ENCODE measurements around the gene SLC13A3.

SLC13A3 gene

GRCh38 chr20:46555370-46555956, 95.8 kb downstream of the SLC13A3 start:
- no peak for DNase-seq (ENCODE audit: low spot score)

GRCh38 chr20:46554828-46555227, 96.4 kb downstream of the SLC13A3 start:
- no peak for DNase-seq (ENCODE audit: low spot score)

GRCh38 chr20:46553926-46554325, 97.3 kb downstream of the SLC13A3 start:
- no peak for DNase-seq (ENCODE audit: low spot score)

DNA sequence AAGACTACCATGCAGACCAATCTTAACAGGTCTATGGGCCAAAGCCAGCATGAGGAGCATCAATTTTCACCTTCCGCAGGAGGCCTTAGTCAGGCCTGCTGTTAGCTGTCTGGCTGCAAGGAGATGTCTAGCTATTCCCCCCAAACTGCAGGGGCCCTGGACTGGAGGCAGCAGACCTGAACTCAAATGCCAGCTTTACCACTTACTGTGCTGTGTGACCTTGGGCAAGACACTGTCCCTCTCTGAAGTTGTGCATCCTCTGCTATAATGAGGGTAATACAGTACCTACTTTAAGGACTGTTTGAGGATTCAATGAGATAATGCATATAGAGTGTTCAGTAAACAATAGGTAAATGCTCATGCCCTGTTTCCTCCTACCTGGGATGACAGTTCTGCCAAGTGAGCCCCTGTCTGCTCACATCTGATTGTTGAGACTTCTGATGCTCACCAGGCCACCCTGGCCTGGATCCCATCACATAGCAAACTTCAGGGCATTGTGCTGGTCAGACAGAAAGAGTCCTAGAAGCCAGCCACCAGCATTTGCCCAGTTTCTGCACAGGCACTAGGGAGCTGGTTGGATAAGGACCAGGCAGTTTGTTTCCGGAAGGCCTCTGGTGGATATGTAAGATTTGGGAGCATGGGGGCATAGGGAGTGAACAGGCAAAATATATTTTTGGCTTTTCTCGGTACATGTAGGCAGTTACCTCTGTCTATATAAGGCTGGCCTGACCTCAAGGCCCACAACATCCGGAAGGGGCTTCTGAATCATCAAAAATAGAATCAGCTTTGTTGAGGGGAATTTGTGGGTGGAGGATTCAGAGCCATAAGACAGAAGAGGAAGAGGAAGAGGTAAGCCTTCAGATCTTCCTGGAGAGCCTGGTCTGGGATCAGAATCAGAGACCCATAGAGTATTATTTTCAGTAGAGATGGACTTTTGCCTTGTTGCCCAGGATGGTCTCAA, 98.5 kb downstream of the SLC13A3 start:
- DNase-seq (ENCODE audit: low spot score), result no peak

DNA sequence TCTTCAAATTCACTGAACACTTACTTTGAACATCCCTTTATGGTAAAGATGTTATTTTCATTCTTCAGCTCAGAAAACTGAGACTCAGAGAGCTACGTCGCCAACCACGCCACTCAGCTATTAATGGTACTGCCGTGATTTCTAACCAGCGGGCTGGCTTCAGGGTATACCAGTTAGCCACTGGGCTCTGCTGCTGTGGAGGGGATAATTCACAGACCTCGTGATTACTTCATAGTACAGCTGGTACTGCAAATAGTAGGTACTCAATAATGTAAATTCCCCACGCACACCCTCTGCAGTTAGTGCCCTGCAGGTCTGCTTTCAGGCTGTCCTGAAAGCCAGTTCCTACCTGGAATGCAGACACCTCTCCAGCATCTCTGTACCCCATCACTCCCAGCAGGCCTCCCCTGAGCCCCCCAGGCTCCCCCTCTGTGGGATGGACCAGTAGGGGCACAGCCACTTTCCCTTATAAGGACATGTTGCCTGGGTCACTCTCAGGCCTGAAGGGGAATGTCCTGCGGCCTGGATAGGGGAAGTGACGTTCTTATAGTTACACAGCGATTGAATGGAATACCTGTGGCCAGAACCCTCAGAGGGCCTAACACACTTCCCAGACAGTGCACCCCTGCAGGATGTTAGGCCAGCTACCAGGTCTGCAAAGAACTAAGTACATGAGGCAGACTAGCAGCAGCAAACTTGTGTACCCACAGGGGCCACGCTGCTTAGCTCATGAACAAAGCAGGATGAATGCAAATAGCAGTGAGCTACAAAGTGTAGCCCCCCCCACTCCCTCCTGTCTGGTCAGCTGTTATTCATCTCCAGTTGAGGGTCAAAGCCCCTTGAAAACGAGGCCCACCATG, 99.5 kb downstream of the SLC13A3 start:
- DNase-seq (ENCODE audit: low spot score), result no peak

DNA sequence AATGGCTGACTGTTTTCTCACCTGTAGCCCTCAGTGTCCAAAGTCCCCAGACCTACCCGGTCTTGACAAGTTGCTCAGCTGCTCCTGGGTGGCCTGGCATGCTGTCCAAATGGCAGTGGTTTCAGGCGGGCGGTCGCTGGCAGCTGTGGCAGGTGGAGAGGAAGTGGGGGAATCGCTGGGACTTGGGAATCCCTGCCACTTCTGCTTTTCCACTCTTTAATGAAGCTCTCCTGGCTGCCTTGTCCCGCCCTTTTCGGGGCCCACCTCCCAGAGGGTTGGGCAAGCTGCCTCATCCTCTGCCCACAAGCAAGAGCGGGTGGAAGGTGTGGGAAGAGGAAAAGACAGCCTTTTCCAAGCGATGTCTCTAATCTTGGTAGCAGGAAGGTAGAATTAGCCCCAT, 100.8 kb downstream of the SLC13A3 start, which contains the start of gene OCSTAMP:
TSS of gene OCSTAMP (minus strand) at position 194 of the 400 bp plus-strand sequence. CDS start at position 100, 94 bp downstream.
- DNase-seq (ENCODE audit: low spot score), result no peak

DNA sequence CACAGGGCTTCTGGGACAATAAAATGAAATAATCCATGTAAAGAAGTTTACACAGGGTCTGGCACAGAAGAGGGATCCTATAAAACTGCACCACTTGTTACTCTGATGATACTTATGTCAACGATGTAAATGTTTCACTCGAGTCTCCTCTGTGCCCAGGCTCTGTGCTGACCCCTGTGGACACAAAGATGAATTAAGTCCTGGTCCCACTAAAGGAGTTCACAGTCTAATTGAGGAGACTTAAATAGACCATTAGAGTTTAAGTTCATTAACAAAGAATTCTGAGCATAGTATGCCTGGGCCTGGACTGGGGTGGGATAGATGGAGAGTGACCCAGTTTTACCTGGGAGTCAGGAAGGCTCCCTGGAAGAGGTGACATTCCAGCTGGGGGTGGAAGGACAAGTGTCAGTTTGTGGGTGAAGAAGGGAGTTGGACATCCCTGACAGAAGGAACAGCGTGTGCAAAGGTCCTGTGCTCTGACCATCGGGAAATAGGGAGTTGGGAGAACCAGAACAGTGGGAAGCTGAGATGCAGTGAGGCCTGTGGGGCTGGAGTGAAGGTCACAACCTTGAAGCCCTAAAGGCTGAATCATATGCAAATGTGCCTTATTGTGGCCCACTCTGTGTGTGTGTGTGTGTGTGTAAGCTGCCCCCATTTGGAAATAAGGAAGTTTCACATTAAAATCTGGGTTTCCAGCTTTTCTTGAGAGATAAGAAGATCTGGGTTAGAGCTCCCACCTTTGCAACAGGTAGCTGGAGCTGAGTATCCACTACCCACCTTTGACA, 101.9 kb downstream of the SLC13A3 start:
- DNase-seq (ENCODE audit: low spot score), result no peak

DNA sequence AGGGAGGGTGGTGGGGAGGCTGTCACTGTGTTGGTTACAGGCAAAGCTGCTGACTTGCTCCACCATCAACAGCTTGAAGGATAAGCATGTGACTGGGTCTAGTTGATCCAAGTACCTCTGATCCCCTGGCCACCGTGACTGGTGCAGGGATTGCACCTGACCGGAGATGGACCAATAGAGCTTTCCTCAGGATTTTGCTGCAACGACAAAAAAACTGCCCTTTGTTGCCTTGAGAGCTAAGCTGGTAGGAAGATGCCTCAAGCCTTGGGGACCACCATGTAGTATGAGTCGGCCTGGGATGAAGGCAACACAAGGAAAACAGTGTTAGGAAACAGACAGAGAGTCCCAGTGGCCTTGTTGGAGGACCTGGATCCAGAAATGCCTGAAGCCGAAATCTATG, 102.6 kb downstream of the SLC13A3 start:
- no peak for DNase-seq (ENCODE audit: low spot score)

DNA sequence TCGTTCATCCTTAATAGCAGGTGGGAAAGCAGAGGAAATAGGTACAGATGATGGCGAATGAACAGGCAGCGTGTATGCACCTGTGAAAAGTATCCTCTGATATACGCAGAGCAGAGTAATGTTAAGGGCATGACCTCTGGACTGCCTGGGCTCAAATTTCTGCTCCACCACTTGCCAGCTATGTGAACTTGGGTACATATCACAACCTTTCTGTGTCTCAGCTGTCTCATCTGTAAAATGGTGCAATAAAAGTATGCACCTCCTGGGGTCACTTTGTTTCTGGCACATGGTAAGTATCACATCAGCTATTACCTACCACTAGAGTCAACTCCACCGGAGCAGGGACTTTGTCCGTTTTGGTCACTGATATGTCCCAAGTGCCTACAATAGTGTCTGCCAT, 103.3 kb downstream of the SLC13A3 start:
- DNase-seq (ENCODE audit: low spot score), result no peak

- DNase-seq (ENCODE audit: low spot score), result no peak
These were observed 104.3 kb downstream of the SLC13A3 start for GRCh38 chr20:46546936-46547335.

GRCh38 chr20:46546298-46546697, 105.0 kb downstream of the SLC13A3 start:
- no peak for DNase-seq (ENCODE audit: low spot score)

GRCh38 chr20:46545827-46546138, 105.5 kb downstream of the SLC13A3 start:
- DNase-seq (ENCODE audit: low spot score), result no peak

DNA sequence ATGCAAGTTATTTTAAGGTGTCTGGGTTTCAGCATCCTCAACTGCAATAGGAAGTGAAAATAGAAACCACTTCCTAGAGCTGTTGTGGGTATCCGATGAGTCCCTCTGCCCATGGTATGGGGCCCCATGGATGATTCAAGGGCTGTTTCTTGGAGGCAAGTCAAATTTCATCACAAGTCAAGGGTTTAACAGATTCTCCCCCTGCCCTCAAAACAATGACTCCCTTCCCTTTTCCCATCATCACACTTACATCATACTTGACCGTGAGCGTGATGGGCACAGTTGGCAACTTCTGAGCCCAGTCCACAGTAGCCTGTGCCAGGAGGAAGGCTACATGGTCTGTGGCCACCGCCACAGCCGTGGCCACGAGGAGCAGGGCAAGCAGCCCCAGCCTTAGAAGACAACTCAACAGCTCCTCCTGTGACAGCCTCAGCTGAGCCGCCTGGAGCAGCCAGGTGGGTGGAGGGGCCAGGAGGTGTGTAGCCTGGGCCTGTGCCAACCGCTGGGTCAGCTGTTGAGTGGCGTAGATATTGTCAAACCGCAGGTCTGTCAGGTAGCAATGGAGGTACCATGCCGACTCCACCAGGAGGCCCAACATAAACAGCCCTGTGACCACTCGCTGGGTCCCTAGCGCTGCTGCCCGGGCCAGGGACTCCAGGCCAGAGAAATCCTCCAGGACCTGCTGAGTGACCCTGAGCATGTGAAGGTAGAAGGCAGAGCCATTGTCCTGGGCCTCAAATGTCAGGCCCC, 106.0 kb downstream of the SLC13A3 start:
- no peak for DNase-seq (ENCODE audit: low spot score)

DNA sequence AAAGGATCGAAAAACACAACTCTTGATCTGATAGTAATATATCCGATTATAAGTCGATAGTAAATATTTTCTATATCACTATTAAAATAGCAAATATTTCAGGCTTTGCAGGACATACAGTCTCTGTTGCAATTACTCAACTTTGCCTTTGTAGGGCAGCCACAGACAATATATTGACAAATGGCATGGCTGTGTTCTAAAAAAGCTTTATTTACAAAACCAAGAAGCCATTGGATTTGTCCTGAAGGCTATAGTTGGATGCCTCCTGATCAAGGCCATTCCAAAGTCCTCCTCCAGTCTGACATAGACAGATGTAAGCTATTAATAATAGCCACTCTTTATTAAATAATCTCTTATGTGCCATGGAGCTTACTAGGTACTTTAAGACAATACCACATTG, 106.7 kb downstream of the SLC13A3 start:
- no peak for DNase-seq (ENCODE audit: low spot score)

GRCh38 chr20:46543959-46544358, 107.3 kb downstream of the SLC13A3 start:
- DNase-seq (ENCODE audit: low spot score), result no peak

- DNase-seq (ENCODE audit: low spot score), result no peak
These were observed 108.2 kb downstream of the SLC13A3 start for GRCh38 chr20:46543033-46543432.

GRCh38 chr20:46541229-46541935, 109.9 kb downstream of the SLC13A3 start:
- DNase-seq (ENCODE audit: low spot score), result no peak

GRCh38 chr20:46539113-46539512, 112.1 kb downstream of the SLC13A3 start:
- DNase-seq (ENCODE audit: low spot score), result no peak

DNA sequence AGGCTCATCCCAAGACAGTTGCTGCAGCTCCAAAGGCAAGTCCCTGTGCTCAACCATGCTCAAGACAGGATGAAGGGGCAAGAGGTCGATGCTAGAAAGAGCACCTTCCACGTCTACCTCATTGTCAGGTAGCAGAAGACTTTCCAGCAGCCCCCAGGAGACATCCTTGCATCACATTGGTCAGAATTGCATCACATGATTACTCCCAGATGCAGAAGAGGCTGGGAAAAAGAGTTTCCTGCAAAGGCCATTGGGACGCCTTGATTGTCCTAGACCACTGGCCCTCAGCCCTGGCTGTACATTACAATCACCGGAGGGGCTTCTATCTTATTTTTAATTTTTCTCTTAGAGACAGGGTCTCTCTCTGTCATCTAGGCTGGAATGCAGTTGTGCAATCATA, 120.6 kb downstream of the SLC13A3 start:
- no peak for DNase-seq (ENCODE audit: low spot score)

DNA sequence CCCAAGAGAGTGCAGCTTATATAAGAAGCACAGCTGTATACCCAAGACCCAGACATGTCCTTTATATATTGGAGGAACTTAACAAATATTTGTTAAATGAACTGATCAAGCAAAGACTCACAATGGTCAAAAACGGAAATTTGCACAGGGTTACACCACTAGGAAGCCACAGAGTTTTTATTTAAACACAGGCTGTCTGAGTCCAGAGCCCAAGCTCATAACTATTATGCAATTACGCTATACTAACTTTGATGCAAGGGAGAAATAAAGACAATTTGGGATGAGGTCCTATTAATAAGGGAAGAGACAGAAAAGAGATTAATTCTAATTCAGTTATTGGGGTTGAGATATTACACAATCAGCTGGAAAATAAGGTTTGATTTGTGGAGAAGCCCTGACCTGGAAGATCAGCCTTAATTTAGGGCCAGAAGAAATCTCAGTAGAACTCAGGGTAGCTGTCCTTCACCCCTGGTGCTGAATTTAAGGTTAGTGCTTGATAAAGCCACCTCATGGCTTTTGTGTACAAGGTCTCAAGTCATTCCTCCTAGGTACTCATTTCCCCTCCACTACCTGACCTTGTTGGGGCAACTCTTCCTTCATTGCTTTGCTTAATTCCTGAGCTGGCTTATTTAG, 127.4 kb downstream of the SLC13A3 start:
- DNase-seq (ENCODE audit: low spot score), result no peak

All from D341Med (cell line).